GM12874 (cell line): Measurements from ENCODE around the gene MYLIP.

Source experiments
- TF ChIP-seq, protein P1 (sequence below): IDR thresholded peaks from 2 replicates; pipeline ENCODE4 v1.5.1; 2011; ENCODE audit warnings: low read depth, mild to moderate bottlenecking, control low read depth, low read length, moderate library complexity; ENCODE audit not compliant: insufficient read depth

Gene MYLIP

DNA sequence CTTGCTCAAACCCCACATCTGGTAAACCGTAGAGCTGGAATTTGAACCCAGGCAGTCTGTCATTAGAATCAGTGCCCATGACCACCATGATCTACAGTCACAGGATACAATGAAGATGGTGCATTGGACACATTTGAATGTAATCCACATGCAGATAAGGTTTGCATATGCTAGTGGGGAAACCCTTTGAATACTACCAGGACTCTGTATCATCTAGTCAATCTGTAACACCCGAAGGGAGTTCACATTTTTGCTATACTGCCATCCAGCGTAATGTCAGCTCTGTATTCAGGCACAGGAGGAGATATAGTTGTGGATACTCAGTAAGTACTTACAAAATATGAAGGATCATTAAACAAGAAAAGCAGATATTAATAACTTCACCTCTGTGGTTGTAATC lies 40.5 kb upstream of the MYLIP start:
- TF ChIP-seq, protein P1, sequence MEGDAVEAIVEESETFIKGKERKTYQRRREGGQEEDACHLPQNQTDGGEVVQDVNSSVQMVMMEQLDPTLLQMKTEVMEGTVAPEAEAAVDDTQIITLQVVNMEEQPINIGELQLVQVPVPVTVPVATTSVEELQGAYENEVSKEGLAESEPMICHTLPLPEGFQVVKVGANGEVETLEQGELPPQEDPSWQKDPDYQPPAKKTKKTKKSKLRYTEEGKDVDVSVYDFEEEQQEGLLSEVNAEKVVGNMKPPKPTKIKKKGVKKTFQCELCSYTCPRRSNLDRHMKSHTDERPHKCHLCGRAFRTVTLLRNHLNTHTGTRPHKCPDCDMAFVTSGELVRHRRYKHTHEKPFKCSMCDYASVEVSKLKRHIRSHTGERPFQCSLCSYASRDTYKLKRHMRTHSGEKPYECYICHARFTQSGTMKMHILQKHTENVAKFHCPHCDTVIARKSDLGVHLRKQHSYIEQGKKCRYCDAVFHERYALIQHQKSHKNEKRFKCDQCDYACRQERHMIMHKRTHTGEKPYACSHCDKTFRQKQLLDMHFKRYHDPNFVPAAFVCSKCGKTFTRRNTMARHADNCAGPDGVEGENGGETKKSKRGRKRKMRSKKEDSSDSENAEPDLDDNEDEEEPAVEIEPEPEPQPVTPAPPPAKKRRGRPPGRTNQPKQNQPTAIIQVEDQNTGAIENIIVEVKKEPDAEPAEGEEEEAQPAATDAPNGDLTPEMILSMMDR: no peak

DNA sequence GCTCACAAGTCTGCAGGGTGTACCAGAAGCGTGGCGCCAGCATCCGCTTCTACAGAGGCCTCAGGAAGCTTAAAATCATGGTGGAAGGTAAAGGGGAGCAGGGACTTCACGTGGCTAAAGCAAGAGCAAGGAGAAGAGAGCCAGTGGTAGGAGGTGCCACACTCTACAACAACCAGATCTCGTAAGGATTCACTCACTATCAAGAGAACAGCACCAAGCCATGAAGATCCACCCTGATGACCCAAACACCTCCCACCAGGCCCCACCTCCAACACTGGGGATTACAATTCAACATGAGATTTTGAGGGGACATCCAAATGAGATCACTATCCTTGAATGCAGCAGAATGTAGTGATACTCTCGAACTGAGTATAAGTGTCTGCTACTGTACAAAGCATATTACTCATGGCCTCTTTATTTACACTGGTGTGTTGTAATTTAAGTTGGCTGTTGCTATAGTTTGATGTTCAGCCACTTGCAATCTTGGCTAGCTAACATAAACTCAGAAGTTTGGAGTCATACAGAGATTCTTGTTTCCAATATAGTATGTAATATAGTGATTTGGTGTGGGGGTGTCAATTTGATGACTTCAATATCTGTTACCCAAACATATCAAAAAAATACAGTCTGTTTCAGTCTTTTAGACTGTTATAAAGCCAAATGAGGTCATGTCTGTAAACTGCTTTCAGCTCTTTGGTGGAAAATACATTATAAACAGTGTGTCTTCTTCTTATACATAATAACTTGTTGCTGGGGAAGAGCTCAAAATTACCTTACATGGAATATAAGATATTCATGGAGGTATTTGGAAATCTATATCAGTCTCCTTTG lies 39.4 kb upstream of the MYLIP start:
- TF ChIP-seq, protein P1: no peak

GRCh38 chr6:16090452-16090851 lies 38.4 kb upstream of the MYLIP start:
- TF ChIP-seq, protein P1: no peak

GRCh38 chr6:16090920-16091319 lies 38.0 kb upstream of the MYLIP start:
- TF ChIP-seq, protein P1: no peak

DNA sequence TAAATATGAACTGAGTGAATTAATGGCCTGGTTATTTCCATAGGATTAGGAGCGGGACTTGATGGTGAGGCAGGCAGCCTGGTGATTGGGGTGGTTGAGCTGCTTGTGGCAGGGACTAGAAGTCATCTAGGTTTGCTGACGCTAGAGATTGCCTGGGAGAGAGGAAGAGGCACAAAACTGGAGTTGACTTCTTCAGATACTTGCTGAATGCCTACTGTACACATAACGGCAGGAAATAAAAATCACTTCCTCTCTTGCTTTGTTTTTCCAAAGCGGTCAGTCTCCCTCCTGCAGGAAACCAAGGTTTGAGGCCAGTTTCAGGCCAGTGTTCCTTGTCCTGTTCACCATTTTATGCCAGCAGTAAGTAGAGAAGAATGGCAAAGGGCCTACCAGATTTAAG lies 36.7 kb upstream of the MYLIP start:
- TF ChIP-seq, protein P1: no peak

DNA sequence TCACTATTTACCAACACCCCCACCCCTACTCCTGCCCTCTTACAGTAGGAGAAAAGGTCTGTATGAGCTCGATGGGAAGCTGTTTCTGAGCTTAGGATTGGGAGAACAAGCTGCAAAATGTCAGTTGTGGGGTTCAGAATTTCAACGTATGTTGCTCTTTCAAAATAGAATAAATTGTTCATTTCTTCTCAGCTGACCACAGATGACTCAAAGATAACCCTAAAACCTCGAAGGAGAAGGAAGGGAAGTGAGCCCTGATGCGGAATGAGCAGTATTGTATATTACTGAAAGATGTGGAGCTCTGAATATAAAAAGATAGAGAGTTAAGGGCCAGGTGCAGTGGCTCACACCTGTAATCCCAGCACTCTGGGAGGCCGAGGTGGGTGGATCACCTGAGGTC lies 35.9 kb upstream of the MYLIP start:
- TF ChIP-seq, protein P1: no peak

DNA sequence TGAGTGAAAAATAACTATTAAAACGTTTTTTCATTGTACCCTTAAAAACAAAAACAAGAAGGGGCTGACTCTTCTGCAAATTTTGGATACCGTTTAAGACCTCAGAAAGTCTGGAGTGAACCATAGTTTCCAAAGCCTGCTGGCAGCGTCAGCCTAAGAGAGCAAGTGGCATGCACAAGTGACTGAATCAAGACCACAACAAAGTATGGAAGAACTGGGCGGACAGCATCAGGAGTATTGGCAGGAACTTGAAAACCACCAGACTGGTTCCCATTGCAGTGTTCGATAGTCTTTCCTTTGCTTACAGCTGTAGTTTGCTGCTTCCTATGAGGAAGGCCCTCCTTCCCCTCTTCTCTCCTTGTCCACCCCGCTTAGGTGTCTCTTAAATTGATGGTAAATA lies 33.7 kb upstream of the MYLIP start:
- TF ChIP-seq, protein P1: no peak
